H9 (cell line): ENCODE results near the gene FRAS1. TPM values are rescaled to one million over a fixed set of nuclear protein-coding genes. Genes with fewer than 3 reads are reported as not detected.

Source experiments
- DNase-seq: peaks from one replicate; pipeline ENCODE4 v3.0.0-alpha.2; 2017
- H2AFZ ChIP-seq: one replicate; pipeline ENCODE4 v1.6.1; 2013; ENCODE audit warnings: mild to moderate bottlenecking, low read length, control low read depth, moderate library complexity
- H2AK5ac ChIP-seq: 2 replicates; pipeline ENCODE4 v1.6.1; 2013; ENCODE audit warnings: low read length, control low read depth, mixed read lengths; ENCODE audit not compliant: insufficient read length
- H2BK120ac ChIP-seq: one replicate; pipeline ENCODE4 v1.6.1; 2013; ENCODE audit warnings: low read depth, mild to moderate bottlenecking, low read length, control low read depth, inconsistent platforms; ENCODE audit not compliant: poor library complexity, severe bottlenecking
- H2BK12ac ChIP-seq: 2 replicates; pipeline ENCODE4 v1.6.1; 2013; ENCODE audit warnings: low read length, control low read depth, mixed read lengths, low read depth; ENCODE audit not compliant: insufficient read length
- H2BK15ac ChIP-seq: 2 replicates; pipeline ENCODE4 v1.6.1; 2013; ENCODE audit warnings: low read depth, low read length, control low read depth
- H2BK20ac ChIP-seq: one replicate; pipeline ENCODE4 v1.6.1; 2013; ENCODE audit warnings: low read depth, mild to moderate bottlenecking, low read length, control low read depth, inconsistent platforms; ENCODE audit not compliant: poor library complexity, severe bottlenecking
- H2BK5ac ChIP-seq: 2 replicates; pipeline ENCODE4 v1.6.1; 2013; ENCODE audit warnings: low read length, control low read depth, mixed read lengths; ENCODE audit not compliant: insufficient read length
- H3K14ac ChIP-seq: 2 replicates; pipeline ENCODE4 v1.6.1; 2013; ENCODE audit warnings: low read length, control low read depth; ENCODE audit not compliant: insufficient read depth
- H3K18ac ChIP-seq: 2 replicates; pipeline ENCODE4 v1.6.1; 2013; ENCODE audit warnings: low read depth, mild to moderate bottlenecking, mixed read lengths, low read length, control low read depth; ENCODE audit not compliant: insufficient read length
- H3K23ac ChIP-seq: 2 replicates; pipeline ENCODE4 v1.6.1; 2013; ENCODE audit warnings: low read length, control low read depth, mixed read lengths, low read depth; ENCODE audit not compliant: insufficient read length
- H3K23me2 ChIP-seq: 2 replicates; pipeline ENCODE4 v1.6.1; 2013; ENCODE audit warnings: low read depth, mild to moderate bottlenecking, mixed read lengths, low read length, control low read depth; ENCODE audit not compliant: insufficient read length, poor library complexity, severe bottlenecking
- H3K27ac ChIP-seq: 2 replicates; pipeline ENCODE4 v1.5.1; 2013; ENCODE audit warnings: low read length, control low read depth, mixed read lengths, low read depth; ENCODE audit not compliant: insufficient read length
- H3K27me3 ChIP-seq: 2 replicates; pipeline ENCODE4 v1.6.1; 2013; ENCODE audit warnings: low read length, control low read depth, inconsistent platforms; ENCODE audit not compliant: insufficient read depth
- H3K4ac ChIP-seq: 2 replicates; pipeline ENCODE4 v1.6.1; 2013; ENCODE audit warnings: low read depth, mild to moderate bottlenecking, control low read depth, inconsistent platforms, low read length, moderate library complexity
- H3K4me1 ChIP-seq: 2 replicates; pipeline ENCODE4 v1.6.1; 2013; ENCODE audit warnings: low read length, control low read depth, inconsistent platforms; ENCODE audit not compliant: insufficient read depth
- H3K4me2 ChIP-seq: 2 replicates; pipeline ENCODE4 v1.6.1; 2013; ENCODE audit warnings: low read length, control low read depth, mixed read lengths; ENCODE audit not compliant: insufficient read length, insufficient read depth
- H3K56ac ChIP-seq: 2 replicates; pipeline ENCODE4 v1.6.1; 2013; ENCODE audit warnings: low read depth, mild to moderate bottlenecking, mixed read lengths, low read length, control low read depth; ENCODE audit not compliant: insufficient read length
- H3K79me1 ChIP-seq: 2 replicates; pipeline ENCODE4 v1.6.1; 2013; ENCODE audit warnings: low read depth, mild to moderate bottlenecking, moderate library complexity, low read length, control low read depth, inconsistent platforms; ENCODE audit not compliant: insufficient read depth, poor library complexity, severe bottlenecking
- H3K79me2 ChIP-seq: 2 replicates; pipeline ENCODE4 v1.6.1; 2013; ENCODE audit warnings: low read length, control low read depth, inconsistent platforms; ENCODE audit not compliant: insufficient read depth
- H3K9ac ChIP-seq: 2 replicates; pipeline ENCODE4 v1.6.1; 2013; ENCODE audit warnings: low read length, control low read depth, mixed read lengths; ENCODE audit not compliant: insufficient read length; ENCODE audit errors: extremely low read depth
- H3K9me3 ChIP-seq: one replicate; pipeline ENCODE4 v1.6.1; 2013; ENCODE audit warnings: low read depth, low read length, inconsistent platforms; ENCODE audit not compliant: control insufficient read depth
- H3T11ph ChIP-seq: one replicate; pipeline ENCODE4 v1.6.1; 2013; ENCODE audit warnings: mild to moderate bottlenecking, low read length, control low read depth, inconsistent platforms
- H4K20me1 ChIP-seq: one replicate; pipeline ENCODE4 v1.6.1; 2013; ENCODE audit not compliant: control insufficient read depth, insufficient read length, insufficient read depth
- H4K5ac ChIP-seq: 2 replicates; pipeline ENCODE4 v1.6.1; 2013; ENCODE audit warnings: low read depth, mild to moderate bottlenecking, mixed read lengths, low read length, control low read depth; ENCODE audit not compliant: insufficient read length
- H4K8ac ChIP-seq: replicated peaks from 2 replicates; pipeline ENCODE4 v1.6.1; 2013; ENCODE audit warnings: low read length, control low read depth, mixed read lengths, low read depth; ENCODE audit not compliant: insufficient read length
- H4K91ac ChIP-seq: 2 replicates; pipeline ENCODE4 v1.6.1; 2013; ENCODE audit warnings: low read depth, mild to moderate bottlenecking, moderate library complexity, mixed read lengths, low read length, control low read depth; ENCODE audit not compliant: insufficient read length
- H3K27ac Mint-ChIP-seq, 3 experiments: 2 replicates in 2 of 3; 3 replicates in 1 of 3; pipeline ENCODE4 v1.8.0; 2020 to 2021; ENCODE audit warnings: mixed read lengths in 3 of 3, mild to moderate bottlenecking in 1 of 3, moderate library complexity in 1 of 3
- H3K27me3 Mint-ChIP-seq: 2 replicates; pipeline ENCODE4 v1.8.0; 2021; ENCODE audit warnings: low read depth, mild to moderate bottlenecking, moderate library complexity, mixed read lengths
- H3K36me3 Mint-ChIP-seq, 3 experiments: 2 replicates in 2 of 3; 3 replicates in 1 of 3; pipeline ENCODE4 v1.8.0; 2020 to 2021; ENCODE audit warnings: low read depth in 3 of 3, mixed read lengths in 3 of 3; ENCODE audit not compliant: insufficient read depth in 1 of 3
- H3K4me1 Mint-ChIP-seq, 2 experiments: 2 replicates each; pipeline ENCODE4 v1.8.0; 2020; ENCODE audit warnings: mixed read lengths in 2 of 2
- H3K4me3 Mint-ChIP-seq, 2 experiments: 2 replicates in 1 of 2; 3 replicates in 1 of 2; pipeline ENCODE4 v1.8.0; 2020 to 2021; ENCODE audit warnings: mild to moderate bottlenecking in 2 of 2, mixed read lengths in 2 of 2, moderate library complexity in 1 of 2
- H3K9me3 Mint-ChIP-seq, 2 experiments: 2 replicates in 1 of 2; 3 replicates in 1 of 2; pipeline ENCODE4 v1.8.0; 2020; ENCODE audit warnings: mild to moderate bottlenecking in 2 of 2, mixed read lengths in 2 of 2, moderate library complexity in 1 of 2
- WGBS: extraction: QIAGEN DNeasy Blood & Tissue Kit; methylation state at CpG from one replicate; pipeline ENCODE4 v1.1.7; 2013; ENCODE audit warnings: missing lambda C conversion rate, low lambda C conversion rate, mixed read lengths; ENCODE audit not compliant: insufficient read length; ENCODE audit errors: extremely low coverage; 5-methylcytosine and 5-hydroxymethylcytosine counted together
- total RNA-seq: library from RNA; stranded (reverse); gene quantifications from 2 replicates; pipeline ENCODE4 v1.2.1, GENCODE V29; 2021
- TF ChIP-seq, protein P1 (sequence below): fragments of 200-600 bp; sonication (generic); conservative IDR thresholded peaks from 3 replicates; pipeline ENCODE4 v1.8.0; 2021; ENCODE audit warnings: antibody characterized with exemption, mild to moderate bottlenecking

The FRAS1 gene
- total RNA-seq, 1 experiment from 2014 or later = 58.5 TPM

DNA sequence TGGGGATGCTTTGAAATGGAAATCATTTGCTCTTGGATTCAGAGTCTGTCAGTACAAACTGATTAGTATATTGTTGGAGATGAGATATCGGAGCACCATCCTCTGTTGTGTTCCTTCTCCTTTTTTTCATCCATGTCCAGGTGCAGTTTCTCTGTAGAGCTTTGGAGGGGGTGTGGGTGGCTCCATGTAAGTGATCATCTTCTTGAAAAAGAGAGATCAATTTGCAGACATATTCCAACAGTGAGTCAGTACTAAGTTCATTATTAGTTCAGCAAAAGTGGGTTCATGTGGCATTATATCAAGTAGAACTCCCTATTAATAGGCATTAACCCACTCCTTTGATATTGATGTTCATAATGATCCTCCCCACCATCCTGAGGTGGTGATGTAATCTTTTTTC lies 18.9 kb downstream of the FRAS1 start:
- Histone ChIP-seq H3K27ac (no peak overlapping the region), H3K9ac (no peak overlapping the region), H3K4me1 (peaks cover 12% of the 10 kb centered on the region; the same call in 1 of the 2 replicates), H3K79me2 (no peaks in the 10 kb centered on the region), H3K79me1 (peaks cover under 1% of the 10 kb centered on the region), H4K5ac (no peak overlapping the region), H4K8ac (no peak overlapping the region), H3K14ac (no peak overlapping the region), H4K91ac (no peak overlapping the region), H3K23ac (no peak overlapping the region), H2BK20ac (no peak overlapping the region), H3K4ac (no peak overlapping the region), H2BK15ac (no peak overlapping the region), H2BK5ac (no peak overlapping the region), H3K23me2 (no peaks in the 10 kb centered on the region), H3K27me3 (no peaks in the 10 kb centered on the region), H2AFZ (no peak overlapping the region), H4K20me1 (no peaks in the 10 kb centered on the region), H2BK12ac (no peak overlapping the region), H3K4me2 (no peak overlapping the region), H2AK5ac (no peak overlapping the region), H2BK120ac (no peak overlapping the region), H3K18ac (no peak overlapping the region), H3K9me3 (no peaks in the 10 kb centered on the region), H3T11ph (no peak overlapping the region), H3K56ac (no peak overlapping the region)
- WGBS = no CpG with 5 or more reads among the region's 1 CpG
- peaks cover 6 to 14% (median 12%) of the 10 kb centered on the region in 3 experiments for H3K36me3 Mint-ChIP-seq
- peak overlapping the region in 1 of 3 experiments; percentile 24; a peak in 1 of 7 replicates for H3K27ac Mint-ChIP-seq
- TF ChIP-seq, protein P1, sequence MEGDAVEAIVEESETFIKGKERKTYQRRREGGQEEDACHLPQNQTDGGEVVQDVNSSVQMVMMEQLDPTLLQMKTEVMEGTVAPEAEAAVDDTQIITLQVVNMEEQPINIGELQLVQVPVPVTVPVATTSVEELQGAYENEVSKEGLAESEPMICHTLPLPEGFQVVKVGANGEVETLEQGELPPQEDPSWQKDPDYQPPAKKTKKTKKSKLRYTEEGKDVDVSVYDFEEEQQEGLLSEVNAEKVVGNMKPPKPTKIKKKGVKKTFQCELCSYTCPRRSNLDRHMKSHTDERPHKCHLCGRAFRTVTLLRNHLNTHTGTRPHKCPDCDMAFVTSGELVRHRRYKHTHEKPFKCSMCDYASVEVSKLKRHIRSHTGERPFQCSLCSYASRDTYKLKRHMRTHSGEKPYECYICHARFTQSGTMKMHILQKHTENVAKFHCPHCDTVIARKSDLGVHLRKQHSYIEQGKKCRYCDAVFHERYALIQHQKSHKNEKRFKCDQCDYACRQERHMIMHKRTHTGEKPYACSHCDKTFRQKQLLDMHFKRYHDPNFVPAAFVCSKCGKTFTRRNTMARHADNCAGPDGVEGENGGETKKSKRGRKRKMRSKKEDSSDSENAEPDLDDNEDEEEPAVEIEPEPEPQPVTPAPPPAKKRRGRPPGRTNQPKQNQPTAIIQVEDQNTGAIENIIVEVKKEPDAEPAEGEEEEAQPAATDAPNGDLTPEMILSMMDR = no peak
- no peak for DNase-seq
- no peaks in the 10 kb centered on the region for H3K27me3 Mint-ChIP-seq
- H3K4me3 Mint-ChIP-seq = no peak overlapping the region
- H3K9me3 Mint-ChIP-seq = no peaks in the 10 kb centered on the region
- peaks cover 39 to 52% of the 10 kb centered on the region in 2 experiments for H3K4me1 Mint-ChIP-seq
